ENCODE results near the gene MXRA7. TPM values are rescaled to one million over a fixed set of nuclear protein-coding genes. Genes with fewer than 3 reads are reported as not detected.

Gene MXRA7
- total and polyA plus RNA-seq, 2 donors (not counting 3 experiments of a cell fraction or from before 2014, with no cell fraction given) = 49.5 to 95.8 TPM

DNA sequence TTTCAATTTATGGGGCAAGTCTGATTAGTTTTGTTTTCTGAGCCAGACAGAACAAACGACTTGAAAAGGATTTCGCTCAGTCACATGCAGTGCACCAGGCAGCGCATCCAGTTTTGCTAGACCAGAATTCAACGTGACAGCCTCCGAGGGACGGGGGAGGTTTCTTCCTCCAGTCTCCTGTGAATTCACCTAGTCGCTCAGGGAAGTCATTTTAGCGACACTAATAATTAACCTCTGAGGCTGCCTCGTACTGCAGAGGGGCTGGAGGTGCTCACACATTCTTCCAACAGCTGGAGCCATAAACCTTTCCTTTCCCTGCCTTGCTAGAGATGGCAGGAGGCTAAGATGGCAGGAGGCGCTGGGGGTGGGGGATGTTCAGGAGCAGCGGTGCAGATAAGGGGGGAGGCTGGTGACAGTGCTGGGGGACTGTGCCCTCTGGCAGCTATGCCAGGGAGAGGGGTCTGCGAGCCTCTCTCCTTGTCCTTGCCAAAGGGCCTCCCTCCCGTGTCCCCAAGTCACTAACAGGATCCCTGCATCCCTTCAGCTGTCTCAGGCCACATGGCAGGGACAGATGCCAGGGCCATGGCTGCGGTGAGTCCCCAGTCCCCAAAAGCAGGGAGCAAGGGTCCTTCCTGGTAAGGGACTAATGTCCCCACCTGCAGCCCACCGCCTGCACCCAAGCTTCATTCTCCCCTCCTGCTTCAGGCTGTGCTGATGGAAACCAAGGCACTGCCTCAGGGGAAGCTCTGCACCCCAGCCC lies 24.0 kb downstream of the MXRA7 start:
- TF ChIP-seq POLR2AphosphoS5 (IDR thresholded peaks at IDR 0.05; ENCODE audit: insufficient read depth, low read depth, low read length) = no peak
- TF ChIP-seq, protein P1, sequence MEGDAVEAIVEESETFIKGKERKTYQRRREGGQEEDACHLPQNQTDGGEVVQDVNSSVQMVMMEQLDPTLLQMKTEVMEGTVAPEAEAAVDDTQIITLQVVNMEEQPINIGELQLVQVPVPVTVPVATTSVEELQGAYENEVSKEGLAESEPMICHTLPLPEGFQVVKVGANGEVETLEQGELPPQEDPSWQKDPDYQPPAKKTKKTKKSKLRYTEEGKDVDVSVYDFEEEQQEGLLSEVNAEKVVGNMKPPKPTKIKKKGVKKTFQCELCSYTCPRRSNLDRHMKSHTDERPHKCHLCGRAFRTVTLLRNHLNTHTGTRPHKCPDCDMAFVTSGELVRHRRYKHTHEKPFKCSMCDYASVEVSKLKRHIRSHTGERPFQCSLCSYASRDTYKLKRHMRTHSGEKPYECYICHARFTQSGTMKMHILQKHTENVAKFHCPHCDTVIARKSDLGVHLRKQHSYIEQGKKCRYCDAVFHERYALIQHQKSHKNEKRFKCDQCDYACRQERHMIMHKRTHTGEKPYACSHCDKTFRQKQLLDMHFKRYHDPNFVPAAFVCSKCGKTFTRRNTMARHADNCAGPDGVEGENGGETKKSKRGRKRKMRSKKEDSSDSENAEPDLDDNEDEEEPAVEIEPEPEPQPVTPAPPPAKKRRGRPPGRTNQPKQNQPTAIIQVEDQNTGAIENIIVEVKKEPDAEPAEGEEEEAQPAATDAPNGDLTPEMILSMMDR (IDR thresholded peaks at IDR 0.05; ENCODE audit: extremely low read depth in 1 of 2, insufficient read depth in 1 of 2, low read depth in 1 of 2, low read length in 2 of 2) = no peak
- no peak for TF ChIP-seq EZH2 (IDR thresholded peaks at IDR 0.05; ENCODE audit: borderline replicate concordance, low read depth, low read length, severe bottlenecking)
- TF ChIP-seq POLR2A (IDR thresholded peaks at IDR 0.05; ENCODE audit: low read depth, low read length) = no peak
- TF ChIP-seq FOS (IDR thresholded peaks at IDR 0.05; ENCODE audit: borderline replicate concordance, insufficient read depth, low read length) = no peak
- TF ChIP-seq JUN (IDR thresholded peaks at IDR 0.05; ENCODE audit: borderline replicate concordance, insufficient read depth, insufficient read length, low read depth) = no peak
- no peak for TF ChIP-seq GATA2 (IDR thresholded peaks at IDR 0.05; ENCODE audit: insufficient read depth, insufficient read length, low read depth, low read length)
- TF ChIP-seq MAX (IDR thresholded peaks at IDR 0.05; ENCODE audit: insufficient read depth, insufficient read length) = no peak
- TF ChIP-seq MYC (IDR thresholded peaks at IDR 0.05; ENCODE audit: low read depth, low read length) = no peak
- H3K4me2 ChIP-seq (ENCODE audit: insufficient read depth, low read length) = no peak overlapping the region
- H4K20me1 ChIP-seq (replicated peaks; ENCODE audit: control insufficient read depth, extremely low read depth, insufficient read depth, low read length) = no peaks in the 10 kb centered on the region
- ChIA-PET CTCF (interaction anchor here (1.0 kb wide), 1 partner anchor 28 kb away, joined by 3 read pairs; no protein-coding TSS in a partner anchor), POLR2A (no interaction called here)
- H3K9me3 ChIP-seq (replicated peaks; ENCODE audit: control insufficient read depth, insufficient read depth, low read length) = no peaks in the 10 kb centered on the region
- H3K4me3 ChIP-seq (replicated peaks in 1 of 3; ENCODE audit: insufficient read depth in 1 of 3, low read depth in 1 of 3, low read length in 3 of 3) = no peak overlapping the region
- dilution Hi-C loops (cut with MboI; ENCODE audit: extremely low pct_ligation_motif_present, low sequenced_read_pairs) = no loop called here
- intact Hi-C loops (cut with micrococcal nuclease) = no loop called here
- no peak overlapping the region for H3K27ac ChIP-seq (ENCODE audit: insufficient read depth, low read depth, low read length)
- H3K36me3 ChIP-seq (ENCODE audit: control insufficient read depth in 2 of 2, extremely low read depth in 1 of 2, insufficient read depth in 2 of 2, low read length in 2 of 2) = peaks cover 0 to 7% of the 10 kb centered on the region in 2 experiments
- H2AFZ ChIP-seq (ENCODE audit: low read depth, low read length) = no peak overlapping the region
- no peaks in the 10 kb centered on the region for H3K9me1 ChIP-seq (replicated peaks; ENCODE audit: control insufficient read depth, extremely low read depth, insufficient read depth, low read length)
- no peak for FAIRE-seq
- peaks cover 14% of the 10 kb centered on the region for H3K4me1 ChIP-seq (ENCODE audit: control insufficient read depth, extremely low read depth, insufficient read depth, low read length)
- DNase-seq (ENCODE audit: low read depth, low spot score) = no peak
- H3K9ac ChIP-seq (replicated peaks; ENCODE audit: extremely low read depth, insufficient read depth, low read length) = no peak overlapping the region
- H3K27me3 ChIP-seq (ENCODE audit: control insufficient read depth in 2 of 2, insufficient read depth in 2 of 2, low read length in 2 of 2) = no peaks in the 10 kb centered on the region
- no TSS peak for BruUV-seq (replicated peaks)
- H3K79me2 ChIP-seq (ENCODE audit: control insufficient read depth, insufficient read depth, low read length) = peaks cover 4% of the 10 kb centered on the region
